Measurements from ENCODE around the gene PCDHA2.
"Not testable (repeated sequence)": the region's sequence is repeated elsewhere in the genome, so short reads cannot be mapped to it uniquely, and the experiment has no call there.

The PCDHA2 gene

DNA sequence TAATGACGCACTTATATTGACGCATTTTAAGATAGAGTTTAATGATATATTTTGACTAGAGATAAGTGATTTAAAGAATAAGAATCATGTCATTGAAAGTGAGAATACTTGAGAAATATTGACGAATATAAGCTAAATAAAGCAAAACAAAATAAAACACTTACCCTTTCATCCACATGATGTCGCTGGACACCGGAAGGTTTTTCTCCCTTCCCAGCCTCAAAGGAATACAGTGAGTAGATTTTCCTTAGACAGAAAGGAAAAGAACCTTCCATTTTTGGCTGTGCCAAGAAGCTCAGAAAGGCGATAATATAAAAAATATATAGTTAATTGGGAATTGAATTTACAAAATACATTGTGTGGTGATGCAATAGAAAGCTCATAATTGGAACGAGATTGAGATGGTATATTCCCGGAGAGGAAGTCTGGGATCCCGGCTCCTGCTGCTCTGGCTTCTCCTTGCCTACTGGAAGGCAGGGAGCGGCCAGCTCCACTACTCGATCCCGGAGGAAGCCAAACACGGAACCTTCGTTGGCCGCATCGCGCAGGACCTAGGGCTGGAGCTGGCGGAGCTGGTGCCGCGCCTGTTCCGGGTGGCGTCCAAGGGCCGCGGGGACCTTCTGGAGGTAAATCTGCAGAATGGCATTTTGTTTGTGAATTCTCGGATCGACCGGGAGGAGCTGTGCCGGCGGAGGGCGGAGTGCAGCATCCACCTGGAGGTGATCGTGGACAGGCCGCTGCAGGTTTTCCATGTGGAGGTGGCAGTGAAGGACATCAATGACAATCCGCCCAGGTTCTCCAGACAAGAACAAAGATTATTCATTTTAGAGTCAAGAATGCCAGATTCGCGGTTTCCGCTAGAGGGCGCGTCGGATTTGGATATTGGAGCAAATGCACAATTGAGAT lies 27.0 kb downstream of the PCDHA2 start, which contains the start of gene PCDHA5:
Gene PCDHA5 (plus strand): TSS at position 239 of the 906 bp plus-strand sequence.
- peak; percentile 68 for DNase-seq

DNA sequence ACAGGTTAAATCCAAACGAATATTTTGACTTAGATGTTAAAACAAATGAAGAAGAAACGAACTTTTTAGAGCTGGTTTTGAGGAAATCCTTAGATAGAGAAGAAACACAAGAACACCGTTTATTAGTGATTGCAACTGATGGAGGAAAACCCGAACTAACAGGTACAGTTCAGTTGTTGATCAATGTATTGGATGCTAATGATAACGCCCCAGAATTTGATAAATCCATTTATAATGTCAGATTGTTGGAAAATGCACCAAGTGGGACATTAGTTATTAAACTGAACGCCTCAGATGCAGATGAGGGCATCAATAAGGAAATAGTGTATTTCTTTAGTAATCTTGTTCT lies 27.6 kb downstream of the PCDHA2 start:
- DNase-seq: no peak

DNA sequence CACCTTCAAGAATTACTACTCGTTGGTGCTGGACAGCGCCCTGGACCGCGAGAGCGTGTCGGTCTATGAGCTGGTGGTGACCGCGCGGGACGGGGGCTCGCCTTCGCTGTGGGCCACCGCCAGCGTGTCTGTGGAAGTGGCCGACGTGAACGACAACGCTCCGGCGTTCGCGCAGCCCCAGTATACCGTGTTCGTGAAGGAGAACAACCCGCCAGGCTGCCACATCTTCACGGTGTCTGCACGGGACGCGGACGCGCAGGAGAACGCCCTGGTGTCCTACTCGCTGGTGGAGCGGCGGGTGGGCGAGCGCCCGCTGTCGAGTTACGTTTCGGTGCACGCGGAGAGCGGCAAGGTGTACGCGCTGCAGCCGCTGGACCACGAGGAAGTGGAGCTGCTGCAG lies 28.3 kb downstream of the PCDHA2 start:
- DNase-seq: not testable (repeated sequence)

DNA sequence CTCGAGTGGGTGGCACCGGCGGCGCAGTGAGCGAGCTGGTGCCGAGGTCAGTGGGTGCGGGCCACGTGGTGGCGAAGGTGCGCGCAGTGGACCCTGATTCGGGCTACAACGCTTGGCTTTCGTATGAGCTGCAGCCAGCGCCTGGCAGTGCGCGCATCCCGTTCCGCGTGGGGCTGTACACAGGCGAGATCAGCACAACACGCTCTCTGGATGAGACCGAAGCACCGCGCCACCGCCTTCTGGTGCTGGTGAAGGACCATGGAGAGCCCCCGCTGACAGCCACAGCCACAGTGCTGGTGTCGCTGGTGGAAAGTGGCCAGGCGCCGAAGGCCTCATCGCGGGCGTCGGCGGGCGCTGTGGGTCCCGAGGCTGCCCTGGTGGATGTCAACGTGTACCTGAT lies 28.8 kb downstream of the PCDHA2 start:
- DNase-seq: no peak

DNA sequence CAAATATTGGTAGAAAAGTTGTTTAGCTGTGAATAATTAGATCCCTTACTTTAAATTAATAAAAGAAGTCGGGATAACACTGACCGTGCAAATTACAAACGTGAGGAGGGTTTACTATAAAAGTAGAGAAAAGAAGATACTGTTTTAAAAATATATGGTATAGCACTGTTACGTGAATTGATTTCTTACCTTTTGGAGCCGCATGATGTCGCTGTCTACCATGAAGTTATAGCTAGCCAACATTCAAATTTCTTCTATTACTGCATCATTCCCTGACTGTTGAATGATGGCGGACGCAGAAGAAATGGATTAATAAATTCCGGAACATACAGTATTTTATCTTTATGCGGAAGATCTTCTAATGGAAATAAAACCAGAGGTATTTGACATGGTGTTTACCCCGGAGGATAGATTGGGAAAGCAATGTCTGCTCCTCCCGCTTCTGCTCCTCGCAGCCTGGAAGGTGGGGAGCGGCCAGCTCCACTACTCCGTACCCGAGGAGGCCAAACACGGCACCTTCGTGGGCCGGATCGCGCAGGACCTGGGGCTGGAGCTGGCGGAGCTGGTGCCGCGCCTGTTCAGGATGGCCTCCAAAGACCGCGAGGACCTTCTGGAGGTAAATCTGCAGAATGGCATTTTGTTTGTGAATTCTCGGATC lies 33.2 kb downstream of the PCDHA2 start, which contains the start of gene PCDHA6:
Gene PCDHA6 (plus strand): TSS at position 257 of the 658 bp plus-strand sequence. CDS start 132 bp downstream, at position 389.
- DNase-seq: no peak

DNA sequence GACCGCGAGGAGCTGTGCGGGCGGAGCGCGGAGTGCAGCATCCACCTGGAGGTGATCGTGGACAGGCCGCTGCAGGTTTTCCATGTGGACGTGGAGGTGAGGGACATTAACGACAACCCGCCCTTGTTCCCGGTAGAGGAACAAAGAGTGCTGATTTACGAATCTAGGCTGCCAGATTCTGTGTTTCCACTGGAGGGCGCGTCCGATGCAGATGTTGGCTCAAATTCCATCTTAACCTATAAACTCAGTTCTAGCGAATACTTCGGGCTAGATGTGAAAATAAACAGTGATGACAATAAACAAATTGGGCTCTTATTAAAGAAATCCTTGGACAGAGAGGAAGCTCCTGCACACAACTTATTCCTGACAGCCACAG lies 33.7 kb downstream of the PCDHA2 start:
- DNase-seq: no peak

DNA sequence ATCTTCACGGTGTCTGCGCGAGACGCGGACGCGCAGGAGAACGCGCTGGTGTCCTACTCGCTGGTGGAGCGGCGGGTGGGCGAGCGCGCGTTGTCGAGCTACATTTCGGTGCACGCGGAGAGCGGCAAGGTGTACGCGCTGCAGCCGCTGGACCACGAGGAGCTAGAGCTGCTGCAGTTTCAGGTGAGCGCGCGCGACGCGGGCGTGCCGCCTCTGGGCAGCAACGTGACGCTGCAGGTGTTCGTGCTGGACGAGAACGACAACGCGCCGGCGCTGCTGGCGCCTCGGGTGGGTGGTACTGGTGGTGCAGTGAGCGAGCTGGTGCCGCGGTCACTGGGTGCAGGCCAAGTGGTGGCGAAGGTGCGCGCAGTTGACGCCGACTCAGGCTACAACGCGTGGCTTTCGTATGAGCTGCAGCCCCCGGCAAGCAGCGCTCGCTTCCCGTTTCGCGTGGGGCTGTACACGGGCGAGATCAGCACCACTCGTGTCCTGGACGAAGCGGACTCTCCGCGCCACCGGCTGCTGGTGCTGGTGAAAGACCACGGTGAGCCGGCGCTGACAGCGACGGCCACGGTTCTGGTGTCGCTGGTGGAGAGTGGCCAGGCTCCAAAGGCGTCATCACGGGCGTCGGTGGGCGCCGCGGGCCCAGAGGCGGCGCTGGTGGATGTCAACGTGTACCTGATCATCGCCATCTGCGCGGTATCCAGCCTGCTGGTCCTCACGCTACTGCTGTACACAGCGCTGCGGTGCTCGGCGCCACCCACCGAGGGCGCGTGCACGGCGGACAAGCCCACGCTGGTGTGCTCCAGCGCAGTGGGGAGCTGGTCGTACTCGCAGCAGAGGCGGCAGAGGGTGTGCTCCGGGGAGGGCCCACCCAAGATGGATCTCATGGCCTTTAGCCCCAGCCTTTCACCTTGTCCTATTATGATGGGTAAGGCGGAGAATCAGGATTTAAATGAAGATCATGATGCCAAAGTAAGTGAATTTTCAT lies 35.2 kb downstream of the PCDHA2 start:
- not testable (repeated sequence) for DNase-seq

DNA sequence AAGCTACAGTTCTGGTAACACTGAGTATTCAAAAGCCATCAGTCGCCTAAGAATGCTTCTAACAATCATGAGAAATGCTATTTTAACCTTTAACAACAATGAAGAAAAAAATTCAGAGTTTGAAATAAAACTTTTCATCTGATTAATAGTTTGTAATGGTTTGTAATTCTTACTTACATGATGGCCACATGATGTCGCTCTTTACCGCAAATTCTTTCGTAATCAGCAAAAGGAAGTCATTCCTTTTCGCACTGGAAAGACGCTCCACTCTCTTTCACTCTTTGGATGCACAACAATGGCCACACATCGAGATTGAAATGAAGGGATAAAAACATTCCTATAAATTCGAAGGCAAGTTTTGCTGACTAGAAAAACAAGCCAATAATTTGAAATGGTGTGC lies 39.3 kb downstream of the PCDHA2 start, which contains the start of gene PCDHA7:
Gene PCDHA7 (plus strand): TSS at position 277 of the 400 bp plus-strand sequence. CDS start 115 bp downstream, at position 392.
- DNase-seq: no peak

DNA sequence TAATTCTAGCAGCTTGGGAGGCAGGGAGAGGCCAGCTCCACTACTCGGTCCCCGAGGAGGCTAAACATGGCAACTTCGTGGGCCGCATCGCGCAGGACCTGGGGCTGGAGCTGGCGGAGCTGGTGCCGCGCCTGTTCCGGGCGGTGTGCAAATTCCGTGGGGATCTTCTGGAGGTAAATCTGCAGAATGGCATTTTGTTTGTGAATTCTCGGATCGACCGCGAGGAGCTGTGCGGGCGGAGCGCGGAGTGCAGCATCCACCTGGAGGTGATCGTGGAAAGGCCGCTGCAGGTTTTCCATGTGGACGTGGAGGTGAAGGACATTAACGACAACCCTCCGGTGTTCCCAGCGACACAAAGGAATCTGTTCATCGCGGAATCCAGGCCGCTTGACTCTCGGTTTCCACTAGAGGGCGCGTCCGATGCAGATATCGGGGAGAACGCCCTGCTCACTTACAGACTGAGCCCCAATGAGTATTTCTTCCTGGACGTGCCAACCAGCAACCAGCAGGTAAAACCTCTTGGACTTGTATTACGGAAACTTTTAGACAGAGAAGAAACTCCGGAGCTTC lies 39.9 kb downstream of the PCDHA2 start:
- DNase-seq: not testable (repeated sequence)

DNA sequence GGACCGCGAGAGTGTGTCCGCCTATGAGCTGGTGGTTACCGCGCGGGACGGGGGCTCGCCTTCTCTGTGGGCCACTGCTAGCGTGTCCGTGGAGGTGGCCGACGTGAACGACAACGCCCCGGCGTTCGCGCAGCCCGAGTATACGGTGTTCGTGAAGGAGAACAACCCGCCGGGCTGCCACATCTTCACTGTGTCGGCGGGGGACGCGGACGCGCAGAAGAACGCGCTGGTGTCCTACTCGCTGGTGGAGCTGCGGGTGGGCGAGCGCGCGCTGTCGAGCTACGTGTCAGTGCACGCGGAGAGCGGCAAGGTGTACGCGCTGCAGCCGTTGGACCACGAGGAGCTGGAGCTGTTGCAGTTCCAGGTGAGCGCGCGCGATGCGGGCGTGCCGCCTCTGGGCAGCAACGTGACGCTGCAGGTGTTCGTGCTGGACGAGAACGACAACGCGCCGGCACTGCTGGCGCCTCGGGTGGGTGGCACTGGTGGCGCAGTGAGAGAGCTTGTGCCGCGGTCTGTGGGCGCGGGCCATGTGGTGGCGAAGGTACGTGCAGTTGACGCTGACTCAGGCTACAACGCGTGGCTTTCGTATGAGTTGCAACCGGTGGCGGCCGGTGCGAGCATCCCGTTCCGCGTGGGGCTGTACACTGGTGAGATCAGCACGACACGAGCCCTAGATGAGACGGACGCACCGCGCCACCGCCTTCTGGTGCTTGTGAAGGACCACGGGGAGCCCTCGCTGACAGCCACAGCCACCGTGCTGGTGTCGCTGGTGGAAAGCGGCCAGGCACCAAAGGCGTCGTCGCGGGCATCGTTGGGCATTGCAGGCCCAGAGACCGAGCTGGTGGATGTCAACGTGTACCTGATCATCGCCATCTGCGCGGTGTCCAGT lies 41.2 kb downstream of the PCDHA2 start:
- no peak for DNase-seq

DNA sequence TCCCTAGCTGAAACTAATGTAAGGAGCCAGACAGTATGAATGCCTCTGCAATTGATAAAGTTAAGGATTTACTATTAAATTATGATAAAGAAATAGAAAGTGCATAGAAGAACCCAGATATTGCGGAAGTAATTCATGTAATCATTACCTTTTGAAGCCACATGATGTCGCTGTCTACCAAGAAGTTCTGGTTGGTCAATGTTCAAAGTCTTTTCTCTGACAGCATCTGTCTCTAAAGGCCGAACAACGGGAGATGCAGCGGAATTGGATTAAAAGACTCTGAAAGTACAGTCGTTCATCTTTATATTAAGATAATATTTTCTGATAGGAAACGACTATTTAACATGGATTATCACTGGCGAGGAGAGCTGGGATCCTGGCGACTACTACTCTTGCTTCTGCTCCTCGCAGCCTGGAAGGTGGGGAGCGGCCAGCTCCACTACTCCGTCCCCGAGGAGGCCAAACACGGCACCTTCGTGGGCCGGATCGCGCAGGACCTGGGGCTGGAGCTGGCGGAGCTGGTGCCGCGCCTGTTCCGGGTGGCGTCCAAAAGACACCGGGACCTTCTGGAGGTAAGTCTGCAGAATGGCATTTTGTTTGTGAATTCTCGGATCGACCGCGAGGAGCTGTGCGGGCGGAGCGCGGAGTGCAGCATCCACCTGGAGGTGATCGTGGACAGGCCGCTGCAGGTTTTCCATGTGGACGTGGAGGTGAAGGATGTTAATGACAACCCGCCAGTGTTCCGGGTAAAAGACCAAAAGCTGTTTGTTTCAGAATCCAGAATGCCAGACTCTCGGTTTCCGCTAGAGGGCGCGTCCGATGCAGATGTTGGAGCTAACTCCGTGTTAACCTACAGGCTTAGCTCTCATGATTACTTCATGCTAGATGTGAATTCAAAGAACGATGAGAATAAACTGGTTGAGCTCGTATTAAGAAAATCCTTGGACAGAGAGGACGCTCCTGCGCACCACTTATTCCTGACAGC lies 46.6 kb downstream of the PCDHA2 start, which contains the start of gene PCDHA8:
Gene PCDHA8 (plus strand): TSS at position 210 of the 985 bp plus-strand sequence. CDS start 135 bp downstream, at position 345.
- peak; percentile 31 for DNase-seq

DNA sequence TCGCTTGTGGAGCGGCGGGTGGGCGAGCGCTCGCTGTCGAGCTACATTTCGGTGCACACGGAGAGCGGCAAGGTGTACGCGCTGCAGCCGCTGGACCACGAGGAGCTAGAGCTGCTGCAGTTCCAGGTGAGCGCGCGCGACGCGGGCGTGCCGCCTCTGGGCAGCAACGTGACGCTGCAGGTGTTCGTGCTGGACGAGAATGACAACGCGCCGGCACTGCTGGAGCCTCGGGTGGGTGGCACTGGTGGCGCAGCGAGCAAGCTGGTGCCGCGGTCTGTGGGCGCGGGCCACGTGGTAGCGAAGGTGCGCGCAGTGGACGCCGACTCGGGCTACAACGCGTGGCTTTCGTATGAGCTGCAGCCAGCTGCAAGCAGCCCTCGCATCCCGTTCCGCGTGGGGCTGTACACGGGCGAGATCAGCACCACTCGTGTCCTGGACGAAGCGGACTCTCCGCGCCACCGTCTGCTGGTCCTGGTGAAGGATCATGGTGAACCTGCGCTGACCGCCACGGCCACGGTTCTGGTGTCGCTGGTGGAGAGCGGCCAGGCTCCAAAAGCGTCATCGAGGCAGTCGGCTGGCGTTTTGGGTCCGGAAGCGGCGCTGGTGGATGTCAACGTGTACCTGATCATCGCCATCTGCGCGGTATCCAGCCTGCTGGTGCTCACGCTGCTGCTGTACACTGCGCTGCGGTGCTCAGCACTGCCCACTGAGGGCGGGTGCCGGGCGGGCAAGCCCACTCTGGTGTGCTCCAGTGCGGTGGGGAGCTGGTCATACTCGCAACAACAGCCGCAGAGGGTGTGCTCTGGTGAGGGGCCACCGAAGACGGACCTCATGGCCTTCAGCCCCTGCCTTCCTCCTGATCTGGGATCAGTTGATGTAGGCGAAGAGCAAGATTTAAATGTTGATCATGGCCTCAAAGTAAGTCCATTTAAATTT lies 48.4 kb downstream of the PCDHA2 start:
- no peak for DNase-seq

All from stimulated activated CD8-positive, alpha-beta memory T cell treated with anti-CD3 and anti-CD28 coated beads, Interleukin-4, amount 100 ng/mL, for 48 hours (primary cell).